Karpas-422 (cell line): ENCODE data around the gene FGF18. TPM values are rescaled to one million over a fixed set of nuclear protein-coding genes. Genes with fewer than 3 reads are reported as not detected.

Experiments used
- DNase-seq: peaks from one replicate; pipeline ENCODE4 v3.0.0-alpha.2; 2015
- H2AFZ ChIP-seq: fragments of 200-600 bp; sonication (generic); 2 replicates; pipeline ENCODE4 v1.6.1; 2014; ENCODE audit warnings: antibody characterized with exemption, low read length, mixed read lengths
- H3K27ac ChIP-seq: fragments of 200-600 bp; sonication (generic); 2 replicates; pipeline ENCODE4 v1.5.1; 2014; ENCODE audit warnings: mild to moderate bottlenecking, low read length, moderate library complexity
- H3K27me3 ChIP-seq: fragments of 200-600 bp; sonication (generic); 2 replicates; pipeline ENCODE4 v1.6.1; 2014; ENCODE audit warnings: low read length, mixed read lengths
- H3K36me3 ChIP-seq: fragments of 200-600 bp; sonication (generic); 2 replicates; pipeline ENCODE4 v1.6.1; 2014; ENCODE audit warnings: low read length, mixed read lengths; ENCODE audit not compliant: insufficient read depth
- H3K4me1 ChIP-seq: fragments of 200-600 bp; sonication (generic); 2 replicates; pipeline ENCODE4 v1.6.1; 2014; ENCODE audit warnings: mild to moderate bottlenecking, low read length, mixed read lengths
- H3K4me2 ChIP-seq: fragments of 200-600 bp; sonication (generic); 2 replicates; pipeline ENCODE4 v1.6.1; 2014; ENCODE audit warnings: low read length, low read depth, mild to moderate bottlenecking; ENCODE audit not compliant: poor library complexity, severe bottlenecking
- H3K4me3 ChIP-seq: fragments of 200-600 bp; sonication (generic); 2 replicates; pipeline ENCODE4 v1.5.1; 2014; ENCODE audit warnings: mild to moderate bottlenecking, antibody characterized with exemption, low read length, mixed read lengths
- H3K79me2 ChIP-seq: fragments of 200-600 bp; sonication (generic); 2 replicates; pipeline ENCODE4 v1.6.1; 2014; ENCODE audit warnings: mild to moderate bottlenecking, low read length, mixed read lengths
- H3K9ac ChIP-seq: fragments of 200-600 bp; sonication (generic); 2 replicates; pipeline ENCODE4 v1.6.0; 2014; ENCODE audit warnings: low read length
- H3K9me2 ChIP-seq: fragments of 200-600 bp; sonication (generic), shearing (Covaris generic); replicated peaks from 2 replicates; pipeline ENCODE4 v1.6.0; 2014; ENCODE audit warnings: mild to moderate bottlenecking, low read length, moderate library complexity; ENCODE audit not compliant: insufficient read depth
- H3K9me3 ChIP-seq: fragments of 300-700, 200-600 bp; sonication (generic); 2 replicates; pipeline ENCODE4 v1.6.1; 2014; ENCODE audit warnings: low read length, mixed read lengths
- H4K20me1 ChIP-seq: fragments of 200-600 bp; sonication (generic); 2 replicates; pipeline ENCODE4 v1.6.1; 2014; ENCODE audit warnings: mild to moderate bottlenecking, antibody characterized with exemption, low read length, low read depth; ENCODE audit not compliant: insufficient read depth
- total RNA-seq: library from RNA; depleted of rRNA; stranded (reverse); fragments of >200 nt; shearing (Covaris generic); gene quantifications from 2 replicates; pipeline ENCODE4 v1.2.3, GENCODE V29; 2014; ENCODE audit warnings: low replicate concordance

The FGF18 gene
- total RNA-seq, 1 experiment from 2014 or later, result not detected

- no peak for DNase-seq
- Histone ChIP-seq H3K79me2 (no peaks in the 10 kb centered on the region), H3K27me3 (no peaks in the 10 kb centered on the region), H3K9ac (no peak overlapping the region), H3K4me1 (no peaks in the 10 kb centered on the region), H3K9me2 (no peaks in the 10 kb centered on the region), H3K36me3 (no peaks in the 10 kb centered on the region), H3K27ac (no peak overlapping the region), H2AFZ (no peak overlapping the region), H3K4me2 (no peak overlapping the region), H4K20me1 (no peaks in the 10 kb centered on the region), H3K4me3 (no peak overlapping the region), H3K9me3 (no peaks in the 10 kb centered on the region)
Observed at GRCh38 chr5:171435908-171436307, 16.5 kb downstream of the FGF18 start.

GRCh38 chr5:171436804-171437285, 17.4 kb downstream of the FGF18 start:
- Histone ChIP-seq H3K27me3 (no peaks in the 10 kb centered on the region), H3K36me3 (no peaks in the 10 kb centered on the region), H3K9ac (no peak overlapping the region), H3K79me2 (no peaks in the 10 kb centered on the region), H3K9me3 (no peaks in the 10 kb centered on the region), H3K9me2 (no peaks in the 10 kb centered on the region), H2AFZ (no peak overlapping the region), H3K4me3 (no peak overlapping the region), H3K4me2 (no peak overlapping the region), H3K27ac (no peak overlapping the region), H4K20me1 (no peaks in the 10 kb centered on the region), H3K4me1 (no peaks in the 10 kb centered on the region)
- no peak for DNase-seq

GRCh38 chr5:171437286-171437821, 17.9 kb downstream of the FGF18 start:
- Histone ChIP-seq H3K9ac (no peak overlapping the region), H3K9me2 (no peaks in the 10 kb centered on the region), H3K27ac (no peak overlapping the region), H4K20me1 (no peaks in the 10 kb centered on the region), H3K4me3 (no peak overlapping the region), H3K79me2 (no peaks in the 10 kb centered on the region), H3K27me3 (no peaks in the 10 kb centered on the region), H3K36me3 (no peaks in the 10 kb centered on the region), H3K4me1 (no peaks in the 10 kb centered on the region), H2AFZ (no peak overlapping the region), H3K4me2 (no peak overlapping the region), H3K9me3 (no peaks in the 10 kb centered on the region)
- no peak for DNase-seq

DNA sequence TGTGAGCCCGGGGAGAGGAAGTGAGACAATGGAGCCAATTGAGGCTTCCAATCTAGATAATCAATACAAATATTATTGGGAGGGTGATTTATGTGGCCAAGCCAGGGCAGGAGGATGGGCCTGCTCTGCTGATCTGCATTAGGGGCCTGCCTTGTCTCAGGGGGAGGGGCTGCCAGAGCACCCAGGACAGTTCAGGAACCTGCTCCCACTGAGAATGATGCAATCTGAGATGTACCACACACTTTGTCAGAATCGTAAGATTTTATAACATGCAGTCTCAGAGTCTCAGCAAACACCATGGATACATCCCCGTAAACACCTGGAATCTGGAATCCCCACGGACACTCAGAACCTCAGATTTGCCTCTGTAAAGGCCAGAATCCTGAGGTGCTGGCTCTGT, 19.3 kb downstream of the FGF18 start:
- H3K9me2 ChIP-seq, result no peaks in the 10 kb centered on the region
- H2AFZ ChIP-seq, result no peak overlapping the region
- DNase-seq, result no peak
- no peaks in the 10 kb centered on the region for H4K20me1 ChIP-seq
- H3K27me3 ChIP-seq, result no peaks in the 10 kb centered on the region
- H3K79me2 ChIP-seq, result no peaks in the 10 kb centered on the region
- no peak overlapping the region for H3K4me2 ChIP-seq
- no peaks in the 10 kb centered on the region for H3K9me3 ChIP-seq
- H3K4me3 ChIP-seq, result no peak overlapping the region
- no peak overlapping the region for H3K27ac ChIP-seq
- no peaks in the 10 kb centered on the region for H3K36me3 ChIP-seq
- no peak overlapping the region for H3K9ac ChIP-seq
- no peaks in the 10 kb centered on the region for H3K4me1 ChIP-seq

- Histone ChIP-seq H3K9me2 (no peaks in the 10 kb centered on the region), H3K4me1 (no peaks in the 10 kb centered on the region), H3K79me2 (no peaks in the 10 kb centered on the region), H3K4me3 (no peak overlapping the region), H3K9me3 (no peaks in the 10 kb centered on the region), H4K20me1 (0 out of 2 replicates have a peak, but pooled peaks cover 3% of the 10 kb centered on the region), H3K36me3 (no peaks in the 10 kb centered on the region), H3K27ac (no peak overlapping the region), H2AFZ (no peak overlapping the region), H3K9ac (no peak overlapping the region), H3K27me3 (no peaks in the 10 kb centered on the region), H3K4me2 (no peak overlapping the region)
- no peak for DNase-seq
Observed at GRCh38 chr5:171441246-171441791, 21.9 kb downstream of the FGF18 start.

- H3K27ac ChIP-seq, result no peak overlapping the region
- no peaks in the 10 kb centered on the region for H3K27me3 ChIP-seq
- no peak overlapping the region for H3K4me3 ChIP-seq
- DNase-seq, result no peak
- H2AFZ ChIP-seq, result no peak overlapping the region
- H3K9me3 ChIP-seq, result no peaks in the 10 kb centered on the region
- H4K20me1 ChIP-seq, result 0 out of 2 replicates have a peak, but pooled peaks cover 3% of the 10 kb centered on the region
- H3K36me3 ChIP-seq, result no peaks in the 10 kb centered on the region
- no peaks in the 10 kb centered on the region for H3K79me2 ChIP-seq
- no peaks in the 10 kb centered on the region for H3K4me1 ChIP-seq
- no peak overlapping the region for H3K9ac ChIP-seq
- H3K4me2 ChIP-seq, result no peak overlapping the region
- no peaks in the 10 kb centered on the region for H3K9me2 ChIP-seq
Observed at GRCh38 chr5:171442287-171443042, 23.0 kb downstream of the FGF18 start.

- Histone ChIP-seq H3K36me3 (no peaks in the 10 kb centered on the region), H4K20me1 (0 out of 2 replicates have a peak, but pooled peaks cover 3% of the 10 kb centered on the region), H3K79me2 (no peaks in the 10 kb centered on the region), H3K9me3 (no peaks in the 10 kb centered on the region), H3K9ac (no peak overlapping the region), H3K4me3 (no peak overlapping the region), H3K27me3 (no peaks in the 10 kb centered on the region), H2AFZ (no peak overlapping the region), H3K4me1 (no peaks in the 10 kb centered on the region), H3K9me2 (no peaks in the 10 kb centered on the region), H3K27ac (no peak overlapping the region), H3K4me2 (no peak overlapping the region)
- no peak for DNase-seq
Observed at GRCh38 chr5:171444582-171444981, 25.1 kb downstream of the FGF18 start.

- Histone ChIP-seq H3K9ac (no peak overlapping the region), H3K27me3 (no peaks in the 10 kb centered on the region), H3K4me1 (no peaks in the 10 kb centered on the region), H3K9me2 (no peaks in the 10 kb centered on the region), H3K27ac (no peak overlapping the region), H3K4me3 (no peak overlapping the region), H4K20me1 (0 out of 2 replicates have a peak, but pooled peaks cover 3% of the 10 kb centered on the region), H3K36me3 (no peaks in the 10 kb centered on the region), H3K9me3 (no peaks in the 10 kb centered on the region), H3K4me2 (no peak overlapping the region), H2AFZ (no peak overlapping the region), H3K79me2 (no peaks in the 10 kb centered on the region)
- DNase-seq, result no peak
Observed at GRCh38 chr5:171445644-171446516, 26.4 kb downstream of the FGF18 start.
